ENCODE results near the gene ZNF581.

The ZNF581 gene

GRCh38 chr19:55690769-55691545, 47.5 kb downstream of the ZNF581 start:
- Histone ChIP-seq H3K27me3 (ENCODE audit: insufficient read depth, low read length) (no peaks in the 10 kb centered on the region), H3K4me3 (ENCODE audit: low read length) (no peak overlapping the region), H3K4me1 (ENCODE audit: insufficient read depth, low read length) (no peaks in the 10 kb centered on the region), H3K9ac (ENCODE audit: low read depth, low read length) (no peak overlapping the region), H3K27ac (ENCODE audit: low read length) (no peak overlapping the region), H3K9me3 (ENCODE audit: insufficient read depth, low read depth, low read length) (no peaks in the 10 kb centered on the region), H3K36me3 (ENCODE audit: insufficient read depth, low read depth, low read length) (peaks cover 54% of the 10 kb centered on the region)

GRCh38 chr19:55691561-55692481, 48.4 kb downstream of the ZNF581 start:
- Histone ChIP-seq H3K4me3 (ENCODE audit: low read length) (no peak overlapping the region), H3K9ac (ENCODE audit: low read depth, low read length) (no peak overlapping the region), H3K4me1 (ENCODE audit: insufficient read depth, low read length) (no peaks in the 10 kb centered on the region), H3K27ac (ENCODE audit: low read length) (no peak overlapping the region), H3K36me3 (ENCODE audit: insufficient read depth, low read depth, low read length) (peaks cover 61% of the 10 kb centered on the region), H3K27me3 (ENCODE audit: insufficient read depth, low read length) (no peaks in the 10 kb centered on the region), H3K9me3 (ENCODE audit: insufficient read depth, low read depth, low read length) (no peaks in the 10 kb centered on the region)

DNA sequence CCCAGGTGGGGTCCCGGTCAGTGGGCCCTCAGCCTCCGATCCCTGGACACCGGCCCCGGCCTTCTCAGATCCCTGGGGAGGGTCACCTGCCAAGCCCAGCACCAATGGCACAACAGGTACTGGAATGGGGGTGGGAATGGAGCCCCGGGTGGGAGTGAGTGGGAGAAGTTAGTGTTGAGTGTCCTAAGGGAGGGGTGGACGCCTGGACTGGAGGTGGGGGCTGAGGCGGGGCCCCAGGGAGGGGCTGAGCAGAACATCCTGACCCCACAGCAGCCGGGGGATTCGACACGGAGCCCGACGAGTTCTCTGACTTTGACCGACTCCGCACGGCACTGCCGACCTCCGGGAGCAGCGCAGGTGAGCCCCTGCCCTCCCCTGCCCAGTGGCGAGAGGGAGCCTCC, 49.2 kb downstream of the ZNF581 start:
- Histone ChIP-seq H3K4me1 (ENCODE audit: insufficient read depth, low read length) (no peaks in the 10 kb centered on the region), H3K4me3 (ENCODE audit: low read length) (no peak overlapping the region), H3K9me3 (ENCODE audit: insufficient read depth, low read depth, low read length) (no peaks in the 10 kb centered on the region), H3K9ac (ENCODE audit: low read depth, low read length) (no peak overlapping the region), H3K36me3 (ENCODE audit: insufficient read depth, low read depth, low read length) (peaks cover 68% of the 10 kb centered on the region), H3K27ac (ENCODE audit: low read length) (no peak overlapping the region), H3K27me3 (ENCODE audit: insufficient read depth, low read length) (no peaks in the 10 kb centered on the region)

GRCh38 chr19:55693336-55693974, 50.0 kb downstream of the ZNF581 start:
- no peak overlapping the region for H3K4me3 ChIP-seq (ENCODE audit: low read length)
- no peaks in the 10 kb centered on the region for H3K4me1 ChIP-seq (ENCODE audit: insufficient read depth, low read length)
- H3K27me3 ChIP-seq (ENCODE audit: insufficient read depth, low read length), result no peaks in the 10 kb centered on the region
- no peak overlapping the region for H3K27ac ChIP-seq (ENCODE audit: low read length)
- H3K9ac ChIP-seq (ENCODE audit: low read depth, low read length), result no peak overlapping the region
- H3K36me3 ChIP-seq (ENCODE audit: insufficient read depth, low read depth, low read length), result peaks cover 70% of the 10 kb centered on the region
- no peaks in the 10 kb centered on the region for H3K9me3 ChIP-seq (ENCODE audit: insufficient read depth, low read depth, low read length)

GRCh38 chr19:55694241-55694655, 50.8 kb downstream of the ZNF581 start:
- Histone ChIP-seq H3K27me3 (ENCODE audit: insufficient read depth, low read length) (no peaks in the 10 kb centered on the region), H3K9me3 (ENCODE audit: insufficient read depth, low read depth, low read length) (no peaks in the 10 kb centered on the region), H3K36me3 (ENCODE audit: insufficient read depth, low read depth, low read length) (peaks cover 67% of the 10 kb centered on the region), H3K4me3 (ENCODE audit: low read length) (no peak overlapping the region), H3K4me1 (ENCODE audit: insufficient read depth, low read length) (no peaks in the 10 kb centered on the region), H3K27ac (ENCODE audit: low read length) (no peak overlapping the region), H3K9ac (ENCODE audit: low read depth, low read length) (no peak overlapping the region)

- H3K27ac ChIP-seq (ENCODE audit: low read length), result no peak overlapping the region
- H3K4me3 ChIP-seq (ENCODE audit: low read length), result no peak overlapping the region
- peaks cover 62% of the 10 kb centered on the region for H3K36me3 ChIP-seq (ENCODE audit: insufficient read depth, low read depth, low read length)
- H3K27me3 ChIP-seq (ENCODE audit: insufficient read depth, low read length), result no peaks in the 10 kb centered on the region
- H3K9me3 ChIP-seq (ENCODE audit: insufficient read depth, low read depth, low read length), result no peaks in the 10 kb centered on the region
- H3K9ac ChIP-seq (ENCODE audit: low read depth, low read length), result no peak overlapping the region
- no peaks in the 10 kb centered on the region for H3K4me1 ChIP-seq (ENCODE audit: insufficient read depth, low read length)
These were observed 51.4 kb downstream of the ZNF581 start for GRCh38 chr19:55694656-55695491.

Data from iPS-20b (cell line).